KMS-11 (cell line): ENCODE measurements around the gene EIF1AX.

Experiments
- H2AFZ ChIP-seq: fragments of 200-600 bp; sonication (generic); 2 replicates; pipeline ENCODE4 v1.6.1; 2016; ENCODE audit warnings: antibody characterized with exemption, mixed run types, low read depth
- H3K27ac ChIP-seq: fragments of 200-600 bp; sonication (generic); 2 replicates; pipeline ENCODE4 v1.6.1; 2016; ENCODE audit warnings: mild to moderate bottlenecking, mixed run types
- H3K27me3 ChIP-seq: fragments of 200-600 bp; sonication (generic); 2 replicates; pipeline ENCODE4 v1.6.1; 2017; ENCODE audit warnings: mild to moderate bottlenecking, low read depth, mixed run types, moderate library complexity; ENCODE audit not compliant: insufficient read depth
- H3K36me3 ChIP-seq: fragments of 200-600 bp; sonication (generic); 2 replicates; pipeline ENCODE4 v1.6.1; 2017; ENCODE audit warnings: mild to moderate bottlenecking, mixed run types; ENCODE audit not compliant: insufficient read depth
- H3K4me1 ChIP-seq: fragments of 200-600 bp; sonication (generic); 2 replicates; pipeline ENCODE4 v1.6.1; 2016; ENCODE audit warnings: mild to moderate bottlenecking, low read depth, mixed run types; ENCODE audit not compliant: poor library complexity, severe bottlenecking
- H3K4me2 ChIP-seq: fragments of 200-600 bp; sonication (generic); 2 replicates; pipeline ENCODE4 v1.7.0; 2016; ENCODE audit warnings: mild to moderate bottlenecking, mixed run types
- H3K4me3 ChIP-seq: fragments of 200-600 bp; sonication (generic); IDR thresholded peaks from 2 replicates; pipeline ENCODE4 v1.6.1; 2017; ENCODE audit warnings: low read depth, low read length, mixed read lengths; ENCODE audit not compliant: insufficient read depth
- H3K79me2 ChIP-seq: fragments of 200-600 bp; sonication (generic); 2 replicates; pipeline ENCODE4 v1.6.1; 2016; ENCODE audit warnings: low read depth, mixed run types; ENCODE audit not compliant: insufficient read depth
- H3K9ac ChIP-seq: fragments of 200-600 bp; sonication (generic); 2 replicates; pipeline ENCODE4 v1.6.1; 2016; ENCODE audit warnings: mild to moderate bottlenecking, mixed run types
- H4K20me1 ChIP-seq: fragments of 200-600 bp; sonication (generic); 2 replicates; pipeline ENCODE4 v1.6.1; 2016; ENCODE audit warnings: mild to moderate bottlenecking, mixed run types; ENCODE audit not compliant: insufficient read depth
- TF ChIP-seq, protein P1 (sequence below): fragments of 200-600 bp; sonication (generic); conservative IDR thresholded peaks from 2 replicates; pipeline ENCODE4 v1.6.1; 2017; ENCODE audit warnings: low read depth, mild to moderate bottlenecking, antibody characterized with exemption, low read length, moderate library complexity, mixed read lengths

EIF1AX gene

DNA sequence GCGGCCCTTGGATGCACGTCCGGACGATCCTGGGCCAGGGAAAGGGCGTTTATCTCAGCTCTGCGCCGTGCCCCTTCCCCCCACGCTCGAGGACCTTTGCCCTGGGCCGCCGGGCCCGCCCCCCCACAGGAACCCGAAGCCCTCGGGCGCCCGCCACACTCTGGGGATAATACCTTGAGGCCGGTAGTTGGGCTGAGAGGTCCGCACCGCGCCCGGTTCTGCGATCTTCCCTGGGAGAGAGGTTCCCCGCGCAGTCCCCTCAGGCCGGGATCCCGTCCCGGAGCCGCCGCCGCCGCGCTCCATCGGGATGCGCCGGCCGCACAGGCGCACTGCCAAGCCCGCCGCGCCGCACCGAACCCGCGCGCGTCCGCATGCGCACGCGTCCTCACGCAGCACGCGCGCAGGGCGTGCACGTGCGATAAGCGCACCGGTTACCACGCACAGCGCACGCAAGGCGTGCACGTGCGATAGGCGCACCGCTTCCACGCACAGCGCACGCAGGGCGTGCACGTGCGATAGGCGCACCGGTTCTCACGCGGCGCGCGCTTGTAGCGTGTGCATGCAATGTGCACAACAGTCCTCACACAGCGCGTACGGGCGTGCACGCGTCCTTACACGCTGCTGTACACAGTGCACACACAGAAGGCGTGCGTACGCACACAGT is 24.9 kb downstream of the EIF1AX start, which contains the start of gene MAP7D2:
Gene MAP7D2 (minus strand): TSS at position 331 of the 664 bp plus-strand sequence. CDS start 28 bp downstream, at position 303.
- Histone ChIP-seq H3K9ac (no peak within 1 kb of the TSS), H3K4me1 (peaks cover 16% of the 10 kb centered on the region), H3K4me2 (no peak within 1 kb of the TSS), H3K79me2 (no peaks in the 10 kb centered on the region), H4K20me1 (no peaks in the 10 kb centered on the region), H2AFZ (no peak within 1 kb of the TSS), H3K27me3 (no peaks in the 10 kb centered on the region), H3K4me3 (no peak within 1 kb of the TSS), H3K36me3 (no peaks in the 10 kb centered on the region), H3K27ac (no peak within 1 kb of the TSS)
- TF ChIP-seq, protein P1, sequence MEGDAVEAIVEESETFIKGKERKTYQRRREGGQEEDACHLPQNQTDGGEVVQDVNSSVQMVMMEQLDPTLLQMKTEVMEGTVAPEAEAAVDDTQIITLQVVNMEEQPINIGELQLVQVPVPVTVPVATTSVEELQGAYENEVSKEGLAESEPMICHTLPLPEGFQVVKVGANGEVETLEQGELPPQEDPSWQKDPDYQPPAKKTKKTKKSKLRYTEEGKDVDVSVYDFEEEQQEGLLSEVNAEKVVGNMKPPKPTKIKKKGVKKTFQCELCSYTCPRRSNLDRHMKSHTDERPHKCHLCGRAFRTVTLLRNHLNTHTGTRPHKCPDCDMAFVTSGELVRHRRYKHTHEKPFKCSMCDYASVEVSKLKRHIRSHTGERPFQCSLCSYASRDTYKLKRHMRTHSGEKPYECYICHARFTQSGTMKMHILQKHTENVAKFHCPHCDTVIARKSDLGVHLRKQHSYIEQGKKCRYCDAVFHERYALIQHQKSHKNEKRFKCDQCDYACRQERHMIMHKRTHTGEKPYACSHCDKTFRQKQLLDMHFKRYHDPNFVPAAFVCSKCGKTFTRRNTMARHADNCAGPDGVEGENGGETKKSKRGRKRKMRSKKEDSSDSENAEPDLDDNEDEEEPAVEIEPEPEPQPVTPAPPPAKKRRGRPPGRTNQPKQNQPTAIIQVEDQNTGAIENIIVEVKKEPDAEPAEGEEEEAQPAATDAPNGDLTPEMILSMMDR: no peak

DNA sequence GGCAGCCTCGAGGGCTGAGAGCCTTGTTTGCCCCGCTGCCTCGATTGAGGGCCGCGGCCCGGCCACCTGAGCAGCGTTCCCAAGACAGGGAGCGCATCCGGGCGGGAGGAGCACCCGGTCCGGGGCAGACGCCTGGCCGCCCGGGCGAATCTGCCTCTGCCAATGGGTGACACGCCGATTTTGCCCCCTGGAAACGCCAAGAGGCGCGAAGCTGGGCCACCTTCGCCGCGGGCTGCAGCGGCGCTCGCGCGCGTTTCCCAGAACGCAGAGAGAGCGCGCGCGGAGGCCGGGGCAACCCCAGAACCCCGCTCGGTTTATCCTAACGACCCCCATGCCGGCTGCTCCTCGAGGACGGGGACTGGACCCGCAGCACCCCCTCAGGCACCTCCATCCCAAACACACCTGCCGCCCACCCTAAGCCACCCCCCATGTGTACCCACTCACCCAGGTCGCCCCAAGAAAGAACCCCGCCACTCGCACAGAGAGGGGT is 25.5 kb downstream of the EIF1AX start:
- Histone ChIP-seq H3K4me2 (no peak overlapping the region), H4K20me1 (no peaks in the 10 kb centered on the region), H3K36me3 (no peaks in the 10 kb centered on the region), H3K4me3 (no peak overlapping the region), H3K4me1 (peaks cover 16% of the 10 kb centered on the region), H3K9ac (no peak overlapping the region), H3K79me2 (no peaks in the 10 kb centered on the region), H2AFZ (no peak overlapping the region), H3K27me3 (no peaks in the 10 kb centered on the region), H3K27ac (no peak overlapping the region)
- TF ChIP-seq, protein P1: no peak

DNA sequence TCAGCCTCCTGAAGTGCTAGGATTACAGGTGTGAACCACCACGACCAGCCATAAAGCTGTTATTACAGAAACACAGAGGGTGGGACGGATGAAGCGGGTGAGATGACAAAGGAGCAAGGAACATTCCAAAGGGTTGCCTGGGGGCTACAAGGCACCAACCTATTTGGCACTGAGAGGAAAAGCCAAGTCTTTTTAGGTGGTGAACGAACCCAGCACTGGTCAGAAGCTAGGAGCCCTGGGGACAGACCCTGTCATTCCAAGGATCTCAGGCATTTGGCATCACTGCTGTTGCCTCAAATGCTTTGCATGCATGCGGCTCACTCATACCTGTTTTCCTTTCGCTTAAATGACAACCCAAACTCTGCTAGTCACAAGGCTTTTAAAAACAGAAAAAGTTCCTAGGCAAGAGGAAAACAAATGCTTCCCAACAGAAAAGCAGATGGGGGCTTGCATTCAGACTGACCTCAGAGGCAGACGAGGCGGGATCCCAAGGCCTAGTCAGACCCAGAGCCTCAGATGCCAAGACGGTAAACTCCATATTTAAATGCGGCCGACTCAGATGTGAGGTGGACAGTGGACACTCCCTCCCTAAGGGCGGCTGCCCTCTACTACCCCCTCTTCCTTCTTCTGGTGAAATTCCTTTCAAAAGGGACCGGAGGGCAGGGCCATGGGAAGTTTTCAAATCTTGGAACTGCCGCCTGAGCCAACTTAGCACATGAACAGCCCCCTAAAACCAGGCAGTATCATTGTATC is 29.4 kb downstream of the EIF1AX start:
- Histone ChIP-seq H3K4me3 (no peak overlapping the region), H3K4me1 (no peaks in the 10 kb centered on the region), H3K27me3 (no peaks in the 10 kb centered on the region), H3K9ac (no peak overlapping the region), H3K79me2 (no peaks in the 10 kb centered on the region), H4K20me1 (no peaks in the 10 kb centered on the region), H3K4me2 (no peak overlapping the region), H3K27ac (no peak overlapping the region), H3K36me3 (no peaks in the 10 kb centered on the region), H2AFZ (no peak overlapping the region)
- TF ChIP-seq, protein P1: no peak

DNA sequence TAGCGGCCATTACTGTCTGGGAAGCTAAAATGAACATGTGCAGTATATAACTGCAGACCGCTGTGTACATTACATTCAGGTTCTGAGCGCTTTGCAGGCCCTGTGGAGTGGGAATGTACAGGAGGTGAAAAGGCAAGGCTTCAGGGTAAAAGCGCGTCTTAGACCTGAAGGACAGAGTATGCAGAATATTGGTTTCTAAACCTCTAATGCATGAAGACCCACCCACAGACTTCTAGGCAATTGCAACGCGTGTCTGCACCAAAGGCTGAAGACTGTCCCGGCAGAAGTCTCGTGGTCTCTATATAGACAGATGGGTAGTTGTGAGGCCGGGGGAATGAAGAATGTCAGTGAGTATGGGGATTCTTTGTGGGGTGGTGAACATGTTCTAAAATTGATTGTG is 30.4 kb downstream of the EIF1AX start:
- H3K27ac ChIP-seq: no peak overlapping the region
- H3K4me1 ChIP-seq: no peaks in the 10 kb centered on the region
- H3K27me3 ChIP-seq: no peaks in the 10 kb centered on the region
- TF ChIP-seq, protein P1: no peak
- no peaks in the 10 kb centered on the region for H3K79me2 ChIP-seq
- H4K20me1 ChIP-seq: no peaks in the 10 kb centered on the region
- H3K4me3 ChIP-seq: no peak overlapping the region
- H3K36me3 ChIP-seq: no peaks in the 10 kb centered on the region
- no peak overlapping the region for H3K9ac ChIP-seq
- H2AFZ ChIP-seq: no peak overlapping the region
- no peak overlapping the region for H3K4me2 ChIP-seq
